ENCODE measurements around the gene FANCE.

GRCh38 chr6:35429463-35429862 lies 22.7 kb upstream of the FANCE start:
- no peak for TF ChIP-seq CTCF (conservative IDR thresholded peaks at IDR 0.05; ENCODE audit: low read depth in 2 of 2)
- no peak for TF ChIP-seq POLR2AphosphoS5 (IDR thresholded peaks at IDR 0.05; ENCODE audit: low read depth)
- no peak for TF ChIP-seq REST (IDR thresholded peaks at IDR 0.05; ENCODE audit: unreplicated experiment)
